Measurements from ENCODE around the gene GAS2L3. TPM values are rescaled to one million over a fixed set of nuclear protein-coding genes. Genes with fewer than 3 reads are reported as not detected.
"Not testable (repeated sequence)": the region's sequence is repeated elsewhere in the genome, so short reads cannot be mapped to it uniquely, and the experiment has no call there.

Gene GAS2L3
- total RNA-seq, 4 donors from 2014 or later = 2.9 to 4.7 (median 4.0) TPM

- 58 to 75% methylated on average over 4 of the region's 4 CpGs for WGBS, 2 donors
- intact Hi-C loops (cut with DNase I; ENCODE audit: low total_unique reads) = no loop called here
- TF ChIP-seq POLR2A (IDR thresholded peaks at IDR 0.05) = no peak
- DNase-seq (ENCODE audit: low spot score in 2 of 2) = no peak
- no peak overlapping the region for H3K4me3 ChIP-seq (ENCODE audit: low read depth, poor library complexity, severe bottlenecking)
Observed at GRCh38 chr12:100632445-100632892, 59.0 kb downstream of the GAS2L3 start.

- H3K4me3 ChIP-seq (ENCODE audit: low read depth, poor library complexity, severe bottlenecking); intact Hi-C loops (cut with DNase I; ENCODE audit: low total_unique reads); DNase-seq (ENCODE audit: low spot score in 2 of 2): not testable (repeated sequence)
- WGBS, 2 donors = 91 to 94% methylated on average over 11 of the region's 11 CpGs
Observed at GRCh38 chr12:100633082-100633785, 59.8 kb downstream of the GAS2L3 start.

GRCh38 chr12:100643246-100643645 lies 69.8 kb downstream of the GAS2L3 start:
- H3K4me3 ChIP-seq (ENCODE audit: low read depth, poor library complexity, severe bottlenecking) = no peak overlapping the region
- no peak for TF ChIP-seq POLR2A (IDR thresholded peaks at IDR 0.05)
- no peak for TF ChIP-seq CTCF (IDR thresholded peaks at IDR 0.05)
- DNase-seq (ENCODE audit: low spot score in 2 of 2) = no peak
- intact Hi-C loops (cut with DNase I; ENCODE audit: low total_unique reads) = no loop called here
- WGBS, 2 donors = 96 to 97% methylated on average over 6 of the region's 6 CpGs

GRCh38 chr12:100646896-100647295 lies 73.4 kb downstream of the GAS2L3 start:
- no peak for DNase-seq (ENCODE audit: low spot score in 2 of 2)
- 84 to 88% methylated on average over 8 of the region's 8 CpGs for WGBS, 2 donors
- TF ChIP-seq POLR2A (IDR thresholded peaks at IDR 0.05) (no peak), CTCF (IDR thresholded peaks at IDR 0.05) (no peak)
- no peak overlapping the region for H3K4me3 ChIP-seq (ENCODE audit: low read depth, poor library complexity, severe bottlenecking)
- intact Hi-C loops (cut with DNase I; ENCODE audit: low total_unique reads) = no loop called here

- H3K4me3 ChIP-seq (ENCODE audit: low read depth, poor library complexity, severe bottlenecking) = no peak overlapping the region
- DNase-seq (ENCODE audit: low spot score in 2 of 2) = no peak
- WGBS, 2 donors = 87 to 89% methylated on average over 3 of the region's 3 CpGs
- intact Hi-C loops (cut with DNase I; ENCODE audit: low total_unique reads) = no loop called here
- no peak for TF ChIP-seq CTCF (IDR thresholded peaks at IDR 0.05)
- no peak for TF ChIP-seq POLR2A (IDR thresholded peaks at IDR 0.05)
Observed at GRCh38 chr12:100651108-100651507, 77.6 kb downstream of the GAS2L3 start.

- WGBS, 2 donors = 57 to 75% methylated on average over 4 of the region's 4 CpGs
- TF ChIP-seq POLR2A (IDR thresholded peaks at IDR 0.05) (no peak), CTCF (IDR thresholded peaks at IDR 0.05) (no peak)
- H3K4me3 ChIP-seq (ENCODE audit: low read depth, poor library complexity, severe bottlenecking) = no peak overlapping the region
- intact Hi-C loops (cut with DNase I; ENCODE audit: low total_unique reads) = no loop called here
- no peak for DNase-seq (ENCODE audit: low spot score in 2 of 2)
Observed at GRCh38 chr12:100651694-100652093, 78.2 kb downstream of the GAS2L3 start.

GRCh38 chr12:100652488-100652887 lies 79.0 kb downstream of the GAS2L3 start:
- intact Hi-C loops (cut with DNase I; ENCODE audit: low total_unique reads) = no loop called here
- no peak for DNase-seq (ENCODE audit: low spot score in 2 of 2)
- H3K4me3 ChIP-seq (ENCODE audit: low read depth, poor library complexity, severe bottlenecking) = no peak overlapping the region
- 66 to 77% methylated on average over 3 of the region's 3 CpGs for WGBS, 2 donors
- no peak for TF ChIP-seq CTCF (IDR thresholded peaks at IDR 0.05)
- no peak for TF ChIP-seq POLR2A (IDR thresholded peaks at IDR 0.05)

All from lower leg skin (tissue), 4 donors.